ENCODE data around the gene CCL8. TPM values are rescaled to one million over a fixed set of nuclear protein-coding genes. Genes with fewer than 3 reads are reported as not detected.

Gene CCL8
- total RNA-seq (2014; rRNA removed; shearing (Covaris generic)): not detected in 2 replicates

GRCh38 chr17:34319039-34319483 is at the start of gene CCL8:
TSS of gene CCL8 (plus strand) at chr17:34319435. CDS start at chr17:34319502, 67 bp downstream.
- no peak for DNase-seq (ENCODE audit: low read depth)

- peak; percentile 32 for DNase-seq (ENCODE audit: low read depth)
Measured at GRCh38 chr17:34269969-34270368, 49.3 kb upstream of the CCL8 start, which contains the start of gene CCL7. TSS of gene CCL7 (plus strand) at chr17:34270221. CDS start at chr17:34270291, 70 bp downstream.

GRCh38 chr17:34275881-34276280 is 43.4 kb upstream of the CCL8 start:
- peak; percentile 82 for DNase-seq (ENCODE audit: low read depth)

- DNase-seq (ENCODE audit: low read depth): no peak
Measured at GRCh38 chr17:34276826-34277225, 42.4 kb upstream of the CCL8 start.

- no peak for DNase-seq (ENCODE audit: low read depth)
Measured at GRCh38 chr17:34283571-34283970, 35.7 kb upstream of the CCL8 start.

- no peak for DNase-seq (ENCODE audit: low read depth)
Measured at GRCh38 chr17:34285286-34285792, 33.9 kb upstream of the CCL8 start, which contains the start of gene CCL11. TSS of gene CCL11 (plus strand) at chr17:34285742. CDS start at chr17:34285809, 67 bp downstream.

- DNase-seq (ENCODE audit: low read depth): no peak
Measured at GRCh38 chr17:34287875-34288274, 31.4 kb upstream of the CCL8 start.

- DNase-seq (ENCODE audit: low read depth): no peak
Measured at GRCh38 chr17:34290586-34290985, 28.6 kb upstream of the CCL8 start.

- peak; percentile 64 for DNase-seq (ENCODE audit: low read depth)
Measured at GRCh38 chr17:34291721-34292348, 27.4 kb upstream of the CCL8 start.

- DNase-seq (ENCODE audit: low read depth): no peak
Measured at GRCh38 chr17:34299027-34299426, 20.2 kb upstream of the CCL8 start.

GRCh38 chr17:34299956-34300577 is 19.2 kb upstream of the CCL8 start:
- peak; percentile 16 for DNase-seq (ENCODE audit: low read depth)

GRCh38 chr17:34300652-34301370 is 18.4 kb upstream of the CCL8 start:
- peak; percentile 64 for DNase-seq (ENCODE audit: low read depth)

- DNase-seq (ENCODE audit: low read depth): no peak
Measured at GRCh38 chr17:34301986-34302385, 17.2 kb upstream of the CCL8 start.

GRCh38 chr17:34302636-34303035 is 16.6 kb upstream of the CCL8 start:
- no peak for DNase-seq (ENCODE audit: low read depth)

- DNase-seq (ENCODE audit: low read depth): no peak
Measured at GRCh38 chr17:34303606-34304005, 15.6 kb upstream of the CCL8 start.

GRCh38 chr17:34305061-34305460 is 14.2 kb upstream of the CCL8 start:
- no peak for DNase-seq (ENCODE audit: low read depth)

GRCh38 chr17:34305606-34306005 is 13.6 kb upstream of the CCL8 start:
- peak; percentile 14 for DNase-seq (ENCODE audit: low read depth)

- DNase-seq (ENCODE audit: low read depth): peak; percentile 81
Measured at GRCh38 chr17:34306466-34306865, 12.8 kb upstream of the CCL8 start.

- DNase-seq (ENCODE audit: low read depth): peak; percentile 22
Measured at GRCh38 chr17:34307110-34307509, 12.1 kb upstream of the CCL8 start.

GRCh38 chr17:34308371-34308770 is 10.9 kb upstream of the CCL8 start:
- DNase-seq (ENCODE audit: low read depth): no peak

GRCh38 chr17:34311291-34311690 is 7.9 kb upstream of the CCL8 start:
- DNase-seq (ENCODE audit: low read depth): no peak

- no peak for DNase-seq (ENCODE audit: low read depth)
Measured at GRCh38 chr17:34312080-34312479, 7.2 kb upstream of the CCL8 start.

Measured in Daoy (cell line).